ENCODE data around the gene PBX2.
"Not testable (repeated sequence)": the region's sequence is repeated elsewhere in the genome, so short reads cannot be mapped to it uniquely, and the experiment has no call there.

The PBX2 gene

DNA sequence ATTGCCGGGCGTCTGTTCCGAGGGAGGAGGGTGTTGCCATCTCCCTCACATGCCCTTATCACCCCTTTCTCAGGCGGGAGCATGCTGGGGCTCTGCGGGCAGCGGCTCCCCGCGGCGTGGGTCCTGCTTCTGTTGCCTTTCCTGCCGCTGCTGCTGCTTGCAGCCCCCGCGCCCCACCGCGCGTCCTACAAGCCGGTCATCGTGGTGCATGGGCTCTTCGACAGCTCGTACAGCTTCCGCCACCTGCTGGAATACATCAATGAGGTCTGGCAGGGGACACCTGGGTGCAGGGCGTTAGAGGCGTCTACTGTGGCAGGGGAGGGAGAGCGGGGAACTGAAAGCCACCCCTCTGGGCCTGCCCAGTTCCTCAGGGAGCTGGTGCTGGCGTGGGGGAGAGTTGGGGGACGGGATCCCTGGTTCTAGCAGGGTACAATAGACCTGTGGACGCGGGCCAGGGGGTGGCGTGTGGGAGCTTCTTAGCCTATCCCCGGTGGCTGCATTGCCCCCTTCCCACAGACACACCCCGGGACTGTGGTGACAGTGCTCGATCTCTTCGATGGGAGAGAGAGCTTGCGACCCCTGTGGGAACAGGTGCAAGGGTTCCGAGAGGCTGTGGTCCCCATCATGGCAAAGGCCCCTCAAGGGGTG lies 35.4 kb downstream of the PBX2 start:
- H3K4me3 ChIP-seq (ENCODE audit: low read length), result peak overlapping the region; percentile 75
- peak; percentile 58 for DNase-seq (ENCODE audit: low read depth, low spot score)

DNA sequence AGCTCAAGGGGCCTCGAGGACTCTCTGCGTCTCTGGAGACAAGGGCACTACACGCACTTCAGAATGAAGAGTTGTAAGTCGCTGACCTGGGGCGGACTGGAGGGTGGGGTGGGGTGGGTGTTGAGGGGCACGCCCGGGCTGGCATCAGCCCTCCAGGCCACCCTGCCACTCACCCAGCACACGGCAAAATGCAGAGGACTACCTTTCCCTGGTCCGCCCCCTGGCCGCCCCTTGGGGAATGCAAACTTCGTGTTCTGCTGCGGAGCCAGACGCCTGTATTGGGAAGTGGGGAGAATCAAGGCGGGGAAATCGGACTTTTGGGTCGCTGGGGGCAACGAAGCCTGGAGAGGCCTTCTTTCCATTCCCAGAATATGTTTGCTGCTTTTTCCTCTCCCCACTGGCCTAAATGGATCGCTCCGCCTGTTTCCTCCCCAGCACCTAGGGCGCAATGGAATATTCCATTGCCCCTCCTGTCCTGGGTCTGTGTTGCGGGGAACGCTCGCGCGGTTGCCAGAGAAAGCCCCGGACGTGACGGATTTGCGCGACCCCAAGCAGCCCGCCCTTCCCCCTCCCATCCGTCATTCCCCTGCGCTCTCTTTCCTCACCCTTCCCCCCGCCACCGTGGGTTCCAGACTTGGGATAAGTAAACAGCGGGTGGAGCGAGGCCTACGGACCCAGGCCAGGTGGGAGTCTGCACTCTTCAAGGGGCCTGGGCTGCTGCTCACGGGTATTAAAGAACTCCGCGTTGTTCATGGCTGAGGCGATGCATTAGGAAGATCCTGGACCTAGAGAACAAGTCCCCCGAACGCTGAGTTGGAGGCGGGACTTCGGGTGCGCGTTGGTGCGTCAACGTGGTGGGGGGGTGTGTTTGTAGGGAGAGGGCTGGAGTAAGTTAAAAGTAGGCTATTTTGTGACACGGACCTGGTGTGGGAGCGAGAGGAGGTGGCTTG lies 36.2 kb downstream of the PBX2 start, which contains the start of gene PPT2:
TSS of gene PPT2 (plus strand) at position 578 of the 950 bp plus-strand sequence. CDS start 454 bp downstream, outside the sequence.
- peak within 1 kb of the TSS; percentile 75 for H3K4me3 ChIP-seq (ENCODE audit: low read length)
- peak; percentile 93 for DNase-seq (ENCODE audit: low read depth, low spot score)

DNA sequence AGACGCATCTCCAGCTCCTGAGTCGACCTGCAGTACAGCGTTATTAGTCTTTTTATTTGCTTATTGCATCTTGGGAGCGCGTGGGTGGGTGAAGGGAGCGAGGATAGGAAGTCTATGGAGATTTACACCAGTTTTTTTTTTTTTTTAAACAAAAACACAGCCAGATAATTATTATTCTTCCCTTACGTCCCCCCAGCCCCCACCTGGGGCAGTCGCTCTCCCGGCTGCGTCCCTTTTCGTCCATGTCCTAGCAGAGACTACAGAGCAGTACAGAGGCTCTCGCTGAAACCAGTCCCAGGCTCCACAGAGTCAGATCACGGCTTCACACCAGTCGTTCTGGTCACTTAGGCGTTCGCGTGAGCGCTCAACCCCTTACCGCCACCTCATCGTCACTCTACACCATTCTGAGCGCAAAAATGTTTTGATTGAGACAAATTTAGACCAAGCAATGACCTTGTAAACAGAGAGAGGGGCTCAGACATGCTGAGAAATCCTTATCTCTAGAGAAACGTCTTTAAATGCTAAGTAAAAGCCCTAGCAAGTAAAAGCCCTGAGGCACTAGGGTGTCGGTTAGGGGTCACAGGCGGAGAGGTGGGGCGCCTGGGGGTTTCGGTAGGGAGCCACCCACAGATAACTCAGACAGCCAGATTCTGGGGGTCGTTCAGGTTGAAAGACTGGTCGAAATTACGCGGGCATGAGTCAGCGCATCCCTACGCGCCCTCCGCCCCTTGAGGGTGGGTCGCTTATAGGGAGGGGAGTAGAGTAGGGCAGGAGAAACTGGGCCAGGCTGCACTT lies 37.0 kb downstream of the PBX2 start:
- DNase-seq (ENCODE audit: low read depth, low spot score), result no peak
- peak overlapping the region; percentile 75 for H3K4me3 ChIP-seq (ENCODE audit: low read length)

DNA sequence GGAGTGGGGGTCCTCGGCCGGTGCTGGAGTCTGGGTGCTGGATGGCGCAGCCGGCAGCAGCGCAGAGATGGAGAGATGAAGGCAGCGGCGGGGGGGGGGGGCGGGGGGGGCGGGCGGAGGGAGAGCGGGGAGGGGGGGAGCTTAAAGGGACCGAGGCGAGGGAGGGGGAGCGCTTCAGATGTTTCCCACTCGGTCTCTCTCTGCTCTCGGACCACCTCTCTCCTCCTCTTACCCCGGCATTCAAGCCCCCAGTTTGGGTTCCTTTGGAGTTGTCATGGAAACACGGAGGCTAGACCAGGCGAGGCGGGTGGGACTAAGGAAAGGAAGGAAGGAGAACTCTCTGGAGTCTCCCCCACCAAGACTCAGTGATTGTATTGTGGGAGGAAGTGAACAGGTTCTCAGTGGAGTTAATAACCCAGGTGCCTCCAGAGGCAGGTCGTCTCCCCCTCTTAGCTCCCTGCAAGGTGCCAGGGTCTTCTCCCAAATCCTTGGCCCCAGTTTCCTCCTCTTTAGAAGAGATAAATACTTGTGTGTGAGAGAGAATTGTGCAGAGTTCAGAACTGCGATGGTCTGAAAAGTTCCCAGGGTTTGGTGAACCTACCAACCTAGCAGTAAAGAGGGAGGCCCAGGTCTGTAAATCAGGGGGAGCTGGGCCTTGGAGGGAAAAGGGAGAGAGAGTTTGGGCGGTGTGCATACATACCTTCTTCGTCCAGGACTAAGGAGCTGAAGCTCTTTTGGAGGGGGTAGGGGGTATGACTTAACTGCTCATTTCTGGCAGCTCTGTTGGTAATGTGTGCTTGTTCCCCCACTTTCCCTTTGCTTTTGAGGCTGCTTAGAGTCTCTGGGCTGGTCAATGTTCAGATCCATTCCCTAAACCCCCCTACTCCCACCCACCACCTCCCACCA lies 37.9 kb downstream of the PBX2 start, which contains the start of gene PRRT1:
TSS of gene PRRT1 (minus strand) at position 77 of the 906 bp plus-strand sequence. CDS start 112 bp downstream, outside the sequence.
- DNase-seq (ENCODE audit: low read depth, low spot score), result no peak
- no peak within 1 kb of the TSS for H3K4me3 ChIP-seq (ENCODE audit: low read length)

DNA sequence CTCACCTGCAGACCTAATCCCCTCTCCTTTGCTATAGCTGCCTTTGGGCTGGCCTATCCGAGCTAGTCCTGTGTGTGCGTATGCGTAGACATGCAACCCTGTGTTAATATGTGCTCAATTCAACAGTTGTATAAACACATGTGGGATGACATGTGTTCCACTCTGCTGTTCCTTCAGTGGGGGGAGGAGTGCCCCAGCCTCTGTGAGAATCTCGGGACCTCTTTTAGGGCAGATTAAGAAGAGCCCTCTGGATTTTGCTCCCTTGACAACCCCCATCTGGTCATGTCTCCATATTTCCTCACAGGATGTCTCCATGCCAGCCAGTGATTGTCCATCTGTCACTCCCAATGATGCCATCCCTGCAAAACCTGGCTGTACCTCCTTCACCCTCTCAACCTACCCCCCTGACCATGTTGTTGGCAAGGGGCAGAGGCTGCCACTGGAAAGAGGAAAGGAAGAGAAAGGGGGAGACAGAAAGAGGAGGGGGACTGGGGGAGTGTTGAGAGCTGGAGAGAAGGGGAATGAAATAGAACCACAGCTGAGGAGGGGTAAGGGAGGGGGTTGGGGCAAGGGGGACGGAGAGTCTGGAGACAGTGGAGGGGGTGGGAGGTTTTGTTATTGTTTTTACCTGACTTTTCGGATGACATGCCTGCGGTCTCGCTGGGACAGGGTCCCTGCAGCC lies 38.7 kb downstream of the PBX2 start:
- H3K4me3 ChIP-seq (ENCODE audit: low read length), result no peak overlapping the region
- no peak for DNase-seq (ENCODE audit: low read depth, low spot score)

DNA sequence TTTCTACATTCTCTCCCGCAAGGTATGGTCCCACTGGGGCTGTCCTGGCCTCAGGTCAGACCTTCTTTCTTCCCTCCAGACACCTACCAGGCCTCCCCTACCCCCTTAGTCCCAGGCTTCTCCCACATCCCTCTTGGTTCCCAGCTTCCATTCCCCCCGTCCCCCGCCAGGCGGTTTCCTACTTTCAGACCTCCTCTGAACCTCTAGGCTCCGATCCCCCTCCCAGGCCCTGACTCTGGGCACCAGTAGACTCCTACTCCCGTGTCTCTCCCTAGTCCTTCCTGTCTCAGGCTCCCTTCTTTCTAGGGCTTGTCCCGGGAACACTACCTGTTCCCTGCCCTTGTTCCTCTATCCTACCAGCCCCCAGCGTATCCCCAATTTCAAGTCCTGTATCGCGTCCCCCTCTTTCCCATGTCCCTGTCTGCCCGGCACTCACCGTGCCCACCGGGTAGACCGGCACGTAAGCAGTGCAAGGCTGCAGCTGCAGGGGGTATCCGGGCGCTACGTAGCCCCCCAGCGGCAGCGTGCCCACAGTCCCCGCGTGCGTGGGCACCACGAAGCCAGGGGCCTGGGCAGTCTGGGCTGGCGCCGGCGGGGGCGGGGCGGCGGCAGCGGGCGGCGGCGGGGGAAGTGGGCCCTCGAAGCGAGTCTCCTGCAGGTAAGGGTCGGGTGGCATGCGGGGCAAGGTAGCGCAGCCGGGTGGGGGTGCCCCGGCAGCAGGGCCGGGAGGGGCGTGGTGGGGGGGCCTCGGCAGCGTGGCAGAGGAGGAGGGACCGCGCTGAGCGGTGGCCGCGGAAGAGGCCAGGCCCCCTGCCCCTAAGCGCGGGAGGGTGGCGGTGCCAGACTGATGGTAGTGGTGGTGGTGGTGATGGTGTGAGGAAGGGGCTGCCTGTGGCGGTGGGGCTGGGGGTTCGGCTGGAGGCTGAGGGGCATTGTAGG lies 39.8 kb downstream of the PBX2 start:
- H3K4me3 ChIP-seq (ENCODE audit: low read length), result no peak overlapping the region
- DNase-seq (ENCODE audit: low read depth, low spot score), result no peak

DNA sequence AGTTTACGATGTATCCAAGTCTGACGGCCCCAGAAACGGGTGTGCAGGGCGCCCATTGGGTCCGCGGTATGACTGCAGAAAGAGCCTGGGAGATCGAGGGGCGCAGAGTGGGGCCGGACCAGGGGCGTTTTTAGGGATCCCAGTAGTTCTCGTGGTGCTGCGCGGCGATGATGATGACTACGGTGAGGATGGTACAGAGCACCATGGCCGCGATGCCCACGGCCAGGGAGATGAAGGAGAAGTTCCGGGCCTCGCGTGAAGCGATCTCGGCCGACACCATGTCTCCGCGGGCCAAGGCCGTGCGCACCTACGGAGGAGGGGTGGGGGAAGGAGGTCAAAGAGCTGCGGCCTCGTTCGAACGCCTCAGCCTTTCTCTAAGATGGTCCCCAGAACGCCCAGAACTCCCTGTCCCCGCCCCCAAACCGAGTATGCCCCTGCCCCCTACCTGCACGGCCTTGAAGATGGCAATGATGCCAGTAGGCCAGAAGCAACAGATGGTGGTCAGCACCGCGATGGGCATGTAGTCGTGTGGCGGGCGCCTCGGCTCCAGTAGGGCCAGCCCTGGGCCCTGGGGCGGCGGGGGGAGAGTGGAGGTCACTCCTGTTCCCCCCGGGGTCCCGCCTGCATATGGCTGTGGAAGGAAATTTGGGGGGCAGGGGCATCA lies 40.8 kb downstream of the PBX2 start:
- H3K4me3 ChIP-seq (ENCODE audit: low read length), result no peak overlapping the region
- DNase-seq (ENCODE audit: low read depth, low spot score), result no peak

DNA sequence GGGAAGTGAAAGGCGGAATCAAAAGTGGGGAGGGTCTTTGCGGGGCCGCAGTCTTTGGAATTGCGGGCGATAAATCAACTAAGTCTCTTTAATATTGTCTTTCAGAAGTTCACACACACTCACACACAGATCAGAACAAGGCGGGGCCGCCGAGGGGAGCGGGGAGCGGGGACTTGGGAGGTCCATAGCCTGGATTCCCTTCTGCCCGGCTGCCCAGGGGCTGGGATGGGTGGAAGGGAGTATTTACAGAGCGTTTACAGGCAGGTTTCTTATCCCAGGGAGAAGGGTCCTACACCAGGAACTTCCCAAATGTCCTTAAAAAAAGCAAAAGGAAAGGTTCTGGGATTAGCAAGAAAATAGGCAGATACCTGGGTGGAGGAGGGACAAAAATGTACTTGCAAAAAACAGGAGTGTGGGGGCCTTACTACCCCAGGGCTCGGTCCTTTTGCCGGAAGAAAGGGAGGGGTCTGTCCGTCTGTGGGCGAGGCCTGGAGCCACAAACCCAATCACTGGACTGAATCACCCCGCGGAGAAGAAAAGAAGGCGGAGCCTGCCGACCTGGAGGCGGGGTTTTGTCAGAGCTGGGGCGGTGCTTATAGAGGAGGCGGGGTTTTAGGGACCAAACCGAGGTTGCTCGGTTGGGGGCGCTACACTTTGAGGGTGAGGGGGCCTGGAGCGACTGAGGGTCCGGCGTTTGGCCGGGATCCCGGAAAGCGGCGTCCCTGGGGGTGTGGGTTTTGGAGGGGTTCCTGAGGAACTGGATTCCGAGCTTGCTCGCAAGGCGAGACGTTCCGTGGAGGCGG lies 41.5 kb downstream of the PBX2 start:
- DNase-seq (ENCODE audit: low read depth, low spot score), result no peak
- no peak overlapping the region for H3K4me3 ChIP-seq (ENCODE audit: low read length)

DNA sequence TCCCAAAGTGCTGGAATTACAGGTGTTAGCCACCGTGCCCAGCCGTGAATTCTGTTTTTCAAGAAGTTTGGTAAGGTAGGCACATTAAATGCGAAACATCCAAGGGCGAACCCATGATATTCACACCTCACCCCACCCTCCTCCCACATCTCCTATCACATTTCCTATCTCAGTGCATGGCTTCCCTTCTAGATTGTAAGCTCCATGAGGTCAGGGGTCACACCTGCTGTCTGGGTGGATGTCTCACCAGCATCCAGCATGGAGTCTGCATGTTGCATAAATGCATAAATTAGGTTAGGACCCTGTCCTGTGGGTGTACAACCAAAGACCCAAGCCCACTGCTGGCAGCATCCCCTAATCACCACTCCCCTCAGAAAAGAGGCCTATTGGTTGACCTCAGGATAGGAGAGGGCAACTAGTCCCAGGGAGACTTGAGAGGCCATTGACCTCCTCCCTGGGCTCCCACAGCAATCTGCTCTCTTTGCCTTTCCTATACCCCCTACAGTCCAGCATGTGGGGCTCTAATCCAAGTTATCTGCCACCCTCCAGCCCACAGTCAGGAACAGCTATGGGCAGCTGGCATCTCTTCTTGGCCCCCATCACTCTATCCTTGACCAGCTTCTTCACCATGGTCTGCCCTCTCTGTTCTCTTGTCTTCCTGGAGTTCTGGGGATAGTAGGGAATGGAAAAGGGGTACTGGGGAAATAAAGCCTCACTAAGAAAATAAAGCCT lies 42.4 kb downstream of the PBX2 start:
- no peak for DNase-seq (ENCODE audit: low read depth, low spot score)
- H3K4me3 ChIP-seq (ENCODE audit: low read length), result no peak overlapping the region

DNA sequence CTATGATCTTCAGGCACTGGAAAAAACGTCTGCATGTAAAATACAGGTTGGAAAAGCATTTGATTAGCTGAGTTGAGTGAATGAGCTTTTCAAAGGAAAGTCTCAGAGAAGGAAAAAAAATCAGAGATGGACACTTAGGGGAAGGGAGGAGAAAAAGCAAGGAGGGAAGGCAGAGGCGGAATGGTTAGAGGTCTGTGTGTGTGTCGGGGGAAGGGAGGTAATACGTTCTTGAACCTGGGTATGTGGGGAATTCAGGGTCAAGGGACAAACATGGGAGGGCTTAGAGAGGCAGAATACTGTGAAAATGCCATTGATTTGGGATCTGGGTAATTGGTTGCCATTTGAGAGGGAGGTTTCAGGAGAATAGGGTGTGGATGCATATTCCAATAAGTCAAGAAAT lies 43.3 kb downstream of the PBX2 start:
- no peak for DNase-seq (ENCODE audit: low read depth, low spot score)
- no peak overlapping the region for H3K4me3 ChIP-seq (ENCODE audit: low read length)

DNA sequence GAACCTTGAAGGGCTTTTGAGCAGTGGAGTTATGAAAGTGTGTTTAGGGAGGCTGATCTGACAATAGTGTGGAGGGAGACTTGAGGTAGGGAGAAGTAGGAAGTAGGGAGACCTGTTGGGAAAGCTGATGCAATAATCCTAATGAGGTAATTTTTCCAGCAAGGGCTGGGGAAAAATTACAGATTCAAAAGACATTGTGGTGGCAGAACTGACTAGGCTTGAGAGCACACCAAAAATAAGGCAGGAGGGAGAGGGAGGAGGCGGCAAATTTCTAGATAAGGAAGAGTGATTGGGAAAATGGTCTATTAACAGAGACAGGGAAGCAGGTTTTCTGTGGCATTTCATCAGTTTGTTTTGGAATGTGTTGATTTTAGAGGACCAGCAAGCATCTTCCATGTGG lies 43.7 kb downstream of the PBX2 start:
- DNase-seq (ENCODE audit: low read depth, low spot score), result no peak
- H3K4me3 ChIP-seq (ENCODE audit: low read length), result no peak overlapping the region

DNA sequence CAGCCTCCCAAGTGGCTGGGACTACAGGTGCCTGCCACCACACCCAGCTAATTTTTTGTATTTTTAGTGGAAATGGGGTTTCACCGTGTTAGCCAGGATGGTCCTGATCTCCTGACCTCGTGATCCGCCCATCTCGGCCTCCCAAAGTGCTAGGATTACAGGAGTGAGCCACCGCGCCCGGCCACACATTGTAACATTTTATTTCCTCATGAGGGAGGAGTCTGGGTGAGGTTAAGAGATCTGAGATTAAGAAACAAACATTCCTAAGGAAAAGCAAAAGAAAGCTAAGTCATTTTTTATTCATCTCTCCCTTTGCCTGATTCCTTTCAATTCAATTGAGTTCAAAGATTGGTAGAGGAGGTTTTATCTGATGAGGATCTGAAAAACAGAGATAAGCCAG lies 45.8 kb downstream of the PBX2 start:
- DNase-seq (ENCODE audit: low read depth, low spot score); H3K4me3 ChIP-seq (ENCODE audit: low read length): not testable (repeated sequence)

DNA sequence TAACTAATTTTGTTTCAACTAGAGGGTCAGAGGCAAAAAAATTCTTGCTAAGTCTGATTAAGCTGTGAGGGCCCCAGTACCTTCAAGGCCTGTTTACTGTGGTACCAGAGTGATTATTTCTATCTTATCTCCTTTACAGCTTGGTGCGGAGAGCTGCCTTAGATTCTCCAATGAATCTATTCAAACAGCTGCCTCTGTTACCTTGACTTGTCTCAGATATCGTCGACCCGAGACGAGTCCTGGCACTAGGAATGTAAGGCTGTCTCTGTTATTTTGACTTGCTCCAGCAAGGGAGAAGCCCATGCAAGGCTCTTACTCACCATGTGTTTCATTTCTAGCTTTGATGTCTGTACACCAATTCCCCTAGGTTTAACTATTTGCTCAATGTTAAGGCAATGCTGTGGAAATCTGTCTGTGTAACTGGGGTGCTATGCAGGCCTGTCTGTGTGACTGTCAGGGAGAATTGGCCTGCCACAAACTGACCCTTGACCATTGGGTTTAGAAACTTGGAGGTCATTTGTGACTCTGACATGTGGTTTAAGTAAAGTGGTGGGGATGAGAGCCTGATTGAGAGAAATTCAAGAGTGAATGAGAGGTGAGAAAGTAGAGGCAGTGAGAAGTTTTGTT lies 49.5 kb downstream of the PBX2 start:
- H3K4me3 ChIP-seq (ENCODE audit: low read length), result no peak overlapping the region
- DNase-seq (ENCODE audit: low read depth, low spot score), result no peak

DNA sequence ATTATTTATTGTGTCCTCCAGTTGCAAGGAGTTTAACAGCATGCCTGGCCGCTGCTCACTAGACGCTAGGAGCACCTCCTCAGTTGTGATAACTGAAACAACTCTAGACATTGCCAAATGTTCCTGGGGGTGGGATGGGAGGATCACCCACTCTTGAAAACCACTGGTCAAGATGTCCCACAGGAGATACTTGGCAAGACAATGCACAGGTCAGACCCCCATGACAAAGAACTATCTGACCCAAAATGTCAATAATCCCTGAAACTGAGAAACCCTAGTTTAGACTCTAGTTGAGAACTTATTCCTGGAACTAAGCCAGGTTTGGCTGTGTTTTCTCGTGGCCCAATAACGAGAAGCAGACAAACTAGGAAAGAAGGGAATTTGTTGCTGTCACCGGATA lies 50.4 kb downstream of the PBX2 start:
- no peak overlapping the region for H3K4me3 ChIP-seq (ENCODE audit: low read length)
- no peak for DNase-seq (ENCODE audit: low read depth, low spot score)

DNA sequence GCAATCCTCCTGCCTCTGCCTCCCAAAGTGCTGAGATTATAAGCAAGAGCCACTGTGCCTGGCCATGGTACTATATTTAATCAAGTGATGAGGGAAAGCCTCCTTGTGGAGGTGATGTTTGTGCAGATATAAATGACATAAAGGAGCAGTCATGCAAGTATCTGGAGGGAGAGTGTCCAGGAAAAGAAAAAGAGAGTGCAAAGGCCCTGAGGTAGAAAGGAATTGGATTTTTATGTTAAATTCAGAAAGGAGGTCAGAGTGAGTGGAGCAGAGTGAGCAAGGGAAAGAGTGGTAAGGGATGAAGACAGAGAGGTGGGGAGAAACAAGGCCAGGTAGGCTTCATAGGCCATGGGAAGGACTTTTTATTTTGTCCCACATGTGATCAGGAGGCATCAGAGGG lies 52.5 kb downstream of the PBX2 start:
- no peak overlapping the region for H3K4me3 ChIP-seq (ENCODE audit: low read length)
- no peak for DNase-seq (ENCODE audit: low read depth, low spot score)
